Measurements from ENCODE around the gene GATA3.

The GATA3 gene

DNA sequence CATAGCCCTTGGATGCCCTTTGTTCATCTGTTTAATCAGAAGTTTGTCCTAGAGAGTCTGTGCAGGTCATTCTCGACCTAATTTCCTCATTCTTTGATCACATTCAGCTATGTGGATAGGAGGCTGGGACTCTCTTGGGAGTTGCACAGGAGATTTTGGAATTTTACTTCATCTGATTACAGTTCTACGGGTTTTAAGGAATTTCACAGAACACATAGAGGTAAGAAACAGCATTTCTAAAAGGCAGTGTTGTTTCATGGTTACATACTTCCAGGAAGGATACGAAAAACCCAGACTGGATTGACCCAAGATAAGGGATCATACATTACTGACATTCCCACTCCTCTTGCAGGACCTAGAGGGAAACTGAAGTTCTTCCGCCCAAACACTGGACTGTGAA is 45.9 kb downstream of the GATA3 start:
- no peak for DNase-seq (ENCODE audit: low read depth)

DNA sequence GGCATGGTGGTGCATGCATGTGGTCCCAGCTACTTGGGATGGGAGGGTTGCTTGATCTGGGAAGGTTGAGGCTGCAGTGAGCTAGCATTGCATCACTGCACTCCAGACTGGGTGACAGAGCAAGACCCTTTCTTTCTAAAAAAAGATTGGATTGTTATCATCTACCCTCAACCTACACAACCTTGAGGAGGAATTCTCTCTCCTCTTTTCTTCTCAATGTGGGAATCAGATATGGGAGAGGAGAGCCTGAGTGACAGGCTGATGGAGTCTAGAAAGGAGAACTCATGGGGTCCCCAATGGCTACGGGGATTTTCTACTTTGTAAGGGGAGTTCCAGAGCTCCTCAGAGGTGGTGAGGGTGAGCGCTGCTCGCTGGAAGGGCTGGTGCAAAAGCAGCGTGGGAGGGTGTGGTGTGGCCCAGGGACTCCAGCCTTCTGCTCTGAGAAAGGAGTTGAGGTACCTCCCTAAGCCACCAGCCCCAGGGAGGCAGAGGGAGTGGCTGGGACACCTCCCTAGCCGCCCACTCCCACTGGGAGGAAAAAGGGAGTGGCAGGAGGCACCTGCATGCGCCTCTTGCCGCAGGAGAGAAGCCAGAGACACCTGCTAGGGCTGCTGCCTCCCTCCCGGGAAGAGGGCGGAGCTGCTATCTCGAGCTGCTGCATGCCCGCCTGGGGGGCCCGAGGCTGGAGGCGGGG is 48.4 kb downstream of the GATA3 start:
- no peak for DNase-seq (ENCODE audit: low read depth)

DNA sequence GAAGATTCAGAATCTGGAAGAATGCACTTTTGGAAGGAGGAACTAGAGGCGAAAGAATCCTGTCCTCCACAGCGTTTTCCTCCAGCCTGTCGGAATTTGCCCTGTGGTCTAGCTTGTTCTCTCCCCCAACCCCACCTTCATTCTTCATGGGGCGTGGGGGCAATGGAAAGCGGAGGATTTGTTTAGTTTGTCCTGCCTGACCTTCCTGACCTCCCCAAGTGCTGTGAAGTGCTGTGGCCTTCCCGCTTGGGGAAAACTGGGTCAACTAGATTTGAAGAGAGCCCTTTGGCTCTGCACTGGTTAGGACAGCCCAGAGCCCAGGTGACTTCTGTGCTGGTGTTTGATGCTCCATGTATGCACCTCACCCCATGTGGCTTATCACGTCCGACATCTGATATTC is 49.1 kb downstream of the GATA3 start:
- no peak for DNase-seq (ENCODE audit: low read depth)

DNA sequence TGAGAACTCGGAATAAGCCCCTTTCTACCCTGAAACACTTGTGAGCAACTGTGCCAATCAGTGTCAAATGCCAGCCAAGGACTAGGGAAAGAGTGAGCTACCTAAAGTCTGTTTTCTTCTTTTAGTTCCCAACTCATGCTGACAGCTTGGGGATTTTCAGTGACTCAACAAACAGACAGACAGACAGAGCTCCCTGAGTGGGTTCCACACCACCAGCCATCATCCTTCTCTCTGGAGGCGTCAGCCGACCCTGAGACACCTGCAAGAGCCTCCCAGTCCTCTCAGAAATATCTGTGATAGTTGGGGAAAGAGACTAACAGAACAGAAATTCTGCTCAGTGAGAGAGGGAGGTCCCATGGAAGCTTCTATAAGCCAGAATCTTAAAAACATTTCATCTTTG is 49.5 kb downstream of the GATA3 start:
- no peak for DNase-seq (ENCODE audit: low read depth)

DNA sequence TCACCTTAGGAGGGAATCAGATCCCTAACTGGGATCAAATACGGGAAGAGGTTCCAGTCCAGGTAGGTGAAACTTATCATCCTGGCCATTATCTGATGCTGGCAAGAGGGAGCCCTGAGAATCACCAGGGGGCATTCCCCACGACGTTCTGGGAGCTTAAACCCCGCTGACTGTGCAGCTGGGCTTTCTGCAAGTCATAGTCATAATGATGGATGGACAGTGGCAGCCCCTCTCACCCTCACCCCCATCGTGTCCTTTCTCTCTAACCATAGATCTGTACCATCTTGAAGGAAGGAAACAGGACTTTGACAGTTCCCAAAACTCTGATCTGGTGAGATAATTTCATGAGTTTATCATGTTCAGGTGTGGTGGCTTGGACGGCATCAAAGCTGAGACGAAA is 50.2 kb downstream of the GATA3 start:
- DNase-seq (ENCODE audit: low read depth), result no peak

DNA sequence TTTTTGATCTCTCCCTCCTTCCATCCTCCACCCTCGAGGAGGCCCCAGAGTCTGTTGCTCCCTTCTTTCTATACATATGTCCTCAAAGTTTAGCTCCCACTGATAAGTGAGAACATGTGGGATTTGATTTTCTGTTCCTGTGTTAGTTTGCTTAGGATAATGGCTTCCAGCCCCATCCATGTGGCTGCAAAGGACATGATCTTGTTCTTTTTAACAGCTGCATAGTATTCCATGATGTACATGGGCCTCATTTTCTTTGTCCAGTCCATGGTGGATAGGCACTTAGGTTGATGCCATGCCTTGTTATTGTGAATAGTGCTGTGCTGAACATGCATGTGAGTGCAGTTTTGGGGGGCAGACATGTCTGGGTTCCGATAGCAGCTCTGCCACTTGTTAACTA is 51.4 kb downstream of the GATA3 start:
- DNase-seq (ENCODE audit: low read depth), result no peak

DNA sequence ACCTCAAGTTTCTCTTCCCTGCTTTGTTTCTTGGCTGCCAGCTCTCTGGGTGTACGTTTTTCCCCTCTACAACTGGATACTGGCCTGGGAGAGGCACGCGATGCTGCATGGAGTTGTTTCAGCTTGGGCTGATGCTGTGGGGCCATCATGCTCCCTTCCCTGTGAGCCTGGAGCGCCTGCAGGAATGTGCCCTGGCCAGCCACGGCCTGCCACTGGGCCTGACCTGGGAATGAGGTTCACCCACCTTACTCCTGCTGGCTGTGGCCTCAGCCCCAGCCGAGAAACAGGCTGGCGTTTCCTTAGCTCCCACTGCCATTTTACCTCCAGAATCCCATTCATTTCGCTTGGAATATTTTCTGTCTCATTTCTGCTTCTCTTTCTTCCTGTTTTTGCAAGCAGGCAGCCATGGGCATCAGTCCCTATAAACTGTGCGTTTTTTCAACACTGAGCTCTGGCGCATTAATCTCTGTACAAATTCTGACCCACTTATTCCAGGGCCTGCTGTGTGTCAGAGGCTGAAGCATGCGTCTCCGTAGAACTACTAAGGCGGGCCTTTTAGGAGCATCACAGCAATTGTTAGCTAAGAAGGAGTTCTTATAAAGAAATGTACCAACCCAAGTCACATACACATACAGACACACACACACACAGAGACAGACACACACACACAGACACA is 57.9 kb downstream of the GATA3 start:
- no peak for DNase-seq (ENCODE audit: low read depth)

DNA sequence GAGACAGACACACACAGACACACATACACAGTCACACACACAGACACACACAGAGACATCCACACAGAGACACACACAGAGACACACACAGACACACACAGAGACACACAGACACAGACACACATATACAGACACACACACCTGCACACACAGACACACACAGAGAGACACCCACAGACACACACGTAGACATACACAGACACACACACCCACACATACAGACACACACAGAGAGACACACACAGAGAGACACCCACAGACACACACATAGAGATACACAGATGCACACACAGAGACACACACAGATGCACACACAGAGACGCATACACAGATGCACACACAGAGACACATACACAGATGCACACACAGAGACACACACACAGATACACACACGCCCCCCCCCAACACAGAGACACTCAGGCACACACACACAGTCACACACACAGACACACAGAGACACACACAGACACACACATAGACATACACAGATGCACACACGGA is 58.5 kb downstream of the GATA3 start:
- no peak for DNase-seq (ENCODE audit: low read depth)

DNA sequence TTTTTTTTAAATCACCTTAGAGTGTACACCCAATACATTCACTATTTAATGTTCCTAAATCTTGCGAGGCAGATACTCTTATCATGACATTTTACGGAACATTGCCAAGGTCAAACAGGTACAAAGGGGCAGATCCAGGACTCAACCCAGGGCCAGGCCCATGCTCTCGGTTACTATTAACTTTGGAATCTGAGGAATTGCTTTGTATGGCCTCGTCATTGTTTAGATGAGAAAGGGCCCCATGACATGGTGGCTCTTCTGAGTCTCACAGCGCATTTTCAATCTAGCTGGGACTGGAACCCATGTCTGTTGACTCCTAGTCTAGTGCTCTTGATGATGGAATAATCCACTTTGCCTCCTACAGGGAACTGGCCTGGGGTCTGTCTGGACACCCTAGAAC is 59.1 kb downstream of the GATA3 start:
- no peak for DNase-seq (ENCODE audit: low read depth)

DNA sequence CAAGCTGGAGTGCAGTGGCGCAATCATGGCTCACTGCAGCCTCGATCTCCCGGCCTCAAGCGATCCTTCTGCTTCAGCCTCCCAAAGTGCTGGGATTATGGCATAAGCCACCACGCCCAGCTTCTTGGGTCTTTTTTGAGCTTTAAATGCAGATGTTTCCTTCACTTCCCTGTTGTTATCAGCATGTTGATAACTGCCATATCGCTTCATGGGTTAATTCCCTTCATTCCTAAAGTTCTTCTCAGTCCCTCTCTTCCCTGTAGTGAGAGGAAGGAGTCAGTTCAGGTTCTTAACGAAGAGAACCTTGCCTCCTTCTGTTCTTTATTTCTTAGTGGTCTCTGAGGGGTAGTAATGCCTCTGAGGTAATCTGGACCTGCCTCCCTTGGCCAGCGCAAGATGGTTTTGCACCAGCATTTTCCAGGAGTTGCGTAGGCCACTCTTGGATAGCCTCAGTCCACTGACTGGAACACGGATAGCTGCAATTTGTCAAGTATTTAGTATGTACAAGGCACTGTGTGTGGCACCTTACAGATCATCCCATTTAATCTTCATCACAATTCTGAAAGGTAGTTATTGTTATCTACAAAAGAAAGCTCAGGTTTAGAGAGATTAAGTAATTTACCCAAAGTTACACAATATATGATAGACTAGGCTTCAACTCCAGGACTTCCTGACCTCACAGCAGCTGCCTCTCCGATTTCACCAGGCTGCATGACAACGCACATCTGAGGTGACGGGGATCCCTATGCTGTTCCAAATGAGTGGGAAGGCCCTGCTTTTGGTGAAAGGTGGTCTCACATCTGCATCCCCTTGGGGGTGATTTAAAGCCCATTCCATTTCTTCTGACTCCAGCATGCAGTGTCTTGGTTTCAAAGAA is 60.5 kb downstream of the GATA3 start:
- no peak for DNase-seq (ENCODE audit: low read depth)

DNA sequence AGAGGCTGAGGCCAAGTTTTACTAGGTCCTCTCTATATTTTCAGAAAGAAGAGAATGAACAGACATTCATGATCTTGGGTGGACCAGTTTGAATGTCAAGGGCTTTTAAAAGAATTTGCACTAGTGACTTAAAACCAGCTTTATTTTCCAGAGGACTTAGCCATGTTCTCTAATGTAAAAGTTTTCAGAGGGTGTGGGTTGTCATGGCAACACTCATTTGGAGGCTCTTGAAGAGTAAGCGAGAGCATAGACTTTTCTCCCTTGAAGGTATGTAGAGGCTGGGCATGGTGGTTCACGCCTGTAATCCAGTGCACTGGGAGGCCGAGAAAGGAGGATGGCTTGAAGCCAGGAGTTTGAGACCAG is 61.1 kb downstream of the GATA3 start:
- DNase-seq (ENCODE audit: low read depth), result no peak

DNA sequence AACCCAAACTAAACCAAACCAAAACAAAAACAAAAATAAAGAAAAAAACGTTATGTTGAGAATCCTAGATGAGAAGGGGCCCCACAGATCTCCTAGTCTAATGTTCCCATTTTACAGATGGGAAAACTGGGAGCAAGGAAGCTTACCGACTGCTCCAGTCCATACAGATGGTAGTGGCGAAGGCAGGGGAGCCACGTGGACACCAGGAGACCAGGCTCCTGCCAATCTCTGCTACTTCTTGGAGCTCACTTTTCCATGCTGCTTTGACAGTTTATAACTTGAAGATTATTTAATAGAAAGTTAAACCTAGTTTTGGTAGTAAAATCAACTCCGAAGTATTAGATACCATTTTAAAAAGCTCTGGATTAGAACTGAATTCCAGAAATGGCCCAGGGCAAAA is 62.0 kb downstream of the GATA3 start:
- DNase-seq (ENCODE audit: low read depth), result no peak

DNA sequence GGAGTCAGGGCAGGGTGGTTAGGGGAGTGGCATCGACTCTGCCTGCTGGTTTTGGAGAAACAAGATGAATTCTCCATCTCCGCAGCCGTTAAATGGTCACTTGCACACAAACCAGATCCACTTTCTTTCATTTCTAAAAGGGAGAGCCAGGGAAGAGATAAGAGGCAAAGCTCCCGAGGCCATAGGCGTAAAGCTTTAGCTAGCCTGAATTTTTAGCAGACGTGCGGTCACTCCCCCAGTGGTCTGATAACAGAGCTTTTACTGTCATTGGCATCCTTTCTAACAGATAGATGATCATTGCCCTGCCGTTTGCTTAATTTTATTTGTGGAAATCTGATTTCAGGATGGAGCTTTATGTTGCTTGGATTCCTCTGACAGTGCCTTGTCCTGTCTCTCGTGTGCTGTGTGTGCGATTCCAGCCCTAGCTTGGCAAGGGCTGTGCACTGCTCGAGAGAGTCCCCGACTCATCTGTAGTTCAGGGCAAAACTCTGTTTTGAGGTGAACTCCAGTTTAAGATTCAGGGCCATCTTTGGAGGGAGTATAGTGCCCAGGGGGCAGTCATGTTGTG is 62.5 kb downstream of the GATA3 start:
- DNase-seq (ENCODE audit: low read depth), result no peak

DNA sequence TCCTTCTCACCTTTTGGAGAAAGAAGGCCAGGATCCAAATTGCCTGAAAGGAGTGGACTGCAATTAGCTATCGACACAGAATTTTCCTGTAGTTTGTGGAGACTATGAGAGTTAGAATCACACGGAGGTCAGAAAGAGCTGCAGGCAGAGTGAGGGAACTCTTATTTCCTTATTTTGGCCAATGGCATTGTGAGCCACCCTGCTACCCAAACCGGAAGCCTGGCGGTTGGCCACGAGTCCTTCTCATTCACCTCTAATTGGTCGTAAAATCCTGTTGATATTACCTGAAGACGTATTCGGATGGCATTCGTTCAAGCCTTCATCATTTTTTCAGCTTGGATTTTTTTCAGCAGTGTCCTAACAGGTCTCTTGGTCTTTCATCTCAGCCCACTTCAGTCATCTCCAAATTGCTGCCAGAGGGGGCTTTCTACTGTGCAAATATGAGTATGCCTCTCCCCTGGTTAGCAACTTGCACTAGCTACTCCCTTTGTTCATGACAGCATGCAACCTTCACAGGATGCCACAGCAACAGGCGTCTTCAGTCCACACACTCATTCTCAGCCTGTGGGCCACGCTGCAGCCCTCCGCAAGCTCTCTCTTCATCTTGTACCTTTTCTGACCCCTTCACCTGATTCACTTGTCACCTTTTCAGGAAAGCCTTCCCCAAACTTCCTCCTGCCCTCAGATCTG is 66.9 kb downstream of the GATA3 start:
- no peak for DNase-seq (ENCODE audit: low read depth)

DNA sequence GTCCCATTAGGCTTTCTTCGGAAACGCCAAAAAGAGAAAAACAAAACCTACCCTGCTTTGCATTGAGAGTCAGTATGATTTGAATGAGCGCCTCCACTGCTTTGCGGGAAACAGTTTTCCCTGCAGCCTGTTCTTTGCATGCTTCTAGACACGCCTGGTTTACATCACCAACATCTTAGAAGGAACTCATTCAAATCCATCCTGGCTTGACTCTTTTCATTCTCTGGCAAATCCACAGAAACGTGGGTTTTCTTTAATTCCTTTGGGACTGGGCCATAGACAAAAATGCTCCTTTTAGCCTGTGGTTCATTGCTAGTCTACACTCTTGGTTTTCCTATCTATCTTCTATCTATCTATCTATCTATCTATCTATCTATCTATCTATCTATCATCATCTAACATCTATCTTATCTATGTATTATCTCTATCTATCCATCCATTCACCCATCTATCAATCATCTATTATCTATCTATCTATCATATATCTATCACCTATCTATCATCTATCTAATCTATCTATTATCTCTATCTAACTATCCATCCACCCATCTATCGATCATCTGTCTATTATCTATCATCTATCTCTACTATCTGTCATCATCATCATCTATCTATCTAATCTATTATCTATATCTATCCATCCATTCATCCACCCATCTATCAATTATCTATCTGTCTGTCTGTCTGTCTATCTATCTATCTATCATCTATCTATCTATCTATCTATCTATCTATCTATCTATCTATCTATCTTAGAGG is 68.3 kb downstream of the GATA3 start:
- DNase-seq (ENCODE audit: low read depth), result no peak

DNA sequence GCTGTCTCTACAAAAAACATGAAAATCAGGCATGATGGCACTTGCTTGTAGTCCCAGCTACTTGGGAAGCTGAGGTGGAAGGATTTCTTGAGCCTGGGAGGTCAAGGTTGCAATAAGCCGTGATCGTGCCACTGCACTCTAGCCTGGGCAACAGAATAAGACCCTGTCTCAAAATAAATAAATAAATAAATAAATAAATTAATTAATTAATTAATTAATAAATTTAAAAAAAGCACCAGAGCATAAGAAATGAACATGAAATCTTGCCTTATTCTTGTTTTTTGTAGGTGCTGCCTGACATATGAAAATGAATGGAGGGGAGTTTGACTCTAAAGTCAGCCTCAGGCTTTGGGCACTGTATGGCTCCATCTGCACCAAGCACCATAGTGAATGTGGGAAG is 69.9 kb downstream of the GATA3 start:
- no peak for DNase-seq (ENCODE audit: low read depth)

All from T-helper 22 cell (primary cell).